Measurements from ENCODE around the gene LCT. TPM values are rescaled to one million over a fixed set of nuclear protein-coding genes. Genes with fewer than 3 reads are reported as not detected.

LCT gene
- total and polyA plus RNA-seq, 9 of the 15 experiments (the other 6 are each of a cell fraction or from before 2014, with no cell fraction given) = 0.01 to 0.04 (median 0.03) TPM; not detected in 4

DNA sequence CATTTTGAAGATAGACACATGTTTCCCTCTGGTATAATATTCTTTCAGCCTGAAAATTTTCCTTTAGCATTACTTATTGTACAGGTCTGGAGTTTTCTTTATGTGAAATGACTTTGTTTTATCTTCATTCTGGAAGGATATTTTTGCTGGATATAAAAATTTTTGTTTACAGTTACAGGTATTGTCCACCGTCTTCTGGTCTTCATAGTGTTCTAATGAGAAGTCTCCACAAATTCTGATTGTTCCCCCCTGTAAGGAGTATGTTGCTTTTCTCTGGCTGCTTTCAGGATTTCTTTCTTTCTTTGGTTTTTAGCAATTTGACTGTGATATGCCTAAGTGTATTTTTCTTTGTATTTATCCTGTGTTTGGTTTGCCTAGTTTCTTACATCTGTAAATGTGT lies 80.3 kb downstream of the LCT start:
- Histone ChIP-seq H3K36me3 (ENCODE audit: control insufficient read depth, insufficient read depth, low read length) (peaks cover 81% of the 10 kb centered on the region), H2AFZ (ENCODE audit: low read depth, low read length) (no peak overlapping the region), H3K27ac (ENCODE audit: extremely low read depth, low read depth, low read length) (no peak overlapping the region), H4K20me1 (replicated peaks; ENCODE audit: control insufficient read depth, insufficient read depth, low read length) (no peaks in the 10 kb centered on the region), H3K9ac (ENCODE audit: insufficient read depth in 1 of 2, low read depth in 2 of 2, low read length in 2 of 2) (no peak overlapping the region), H3K79me2 (ENCODE audit: control insufficient read depth, insufficient read depth, low read length) (peaks cover 4% of the 10 kb centered on the region; the same call in 1 of the 3 replicates), H3K4me3 (no peak overlapping the region), H3K4me2 (ENCODE audit: insufficient read depth, low read length) (no peak overlapping the region), H3K9me3 (replicated peaks; ENCODE audit: control insufficient read depth, insufficient read depth, low read depth, low read length) (peaks cover 8% of the 10 kb centered on the region; the same call in 1 of the 2 replicates), H3K27me3 (ENCODE audit: control insufficient read depth in 2 of 2, insufficient read depth in 2 of 2, low read length in 2 of 2) (no peaks in the 10 kb centered on the region), H3K9me1 (ENCODE audit: control insufficient read depth, insufficient read depth, low read length) (no peaks in the 10 kb centered on the region), H3K4me1 (replicated peaks in 1 of 2; ENCODE audit: control insufficient read depth in 2 of 2, insufficient read depth in 2 of 2, low read length in 2 of 2) (no peaks in the 10 kb centered on the region)
- ChIA-PET POLR2A (interaction anchor here (1.7 kb wide), 1 partner anchor 13 kb away, joined by 6 read pairs; no protein-coding TSS in a partner anchor), CTCF (ENCODE audit: low intra/inter-chr PET ratio) (no interaction called here)
- FAIRE-seq (no peak), ATAC-seq (peak; percentile 38; the same call in 1 of the 3 replicates), DNase-seq (ENCODE audit: extremely low read depth in 1 of 4, low spot score in 3 of 4) (no peak)
- BruUV-seq (replicated peaks) = no TSS peak
- intact Hi-C loops (cut with micrococcal nuclease) (no loop called here), in situ Hi-C loops (cut with MboI) (no loop called here)
- TF ChIP-seq ZEB2 (IDR thresholded peaks at IDR 0.05) = 0 out of 2 replicates have a peak, but pooled peaks have one; percentile 23
- TF ChIP-seq SMARCE1 (IDR thresholded peaks at IDR 0.05) = no peak
- TF ChIP-seq ZFP1 (CRISPR knock-in tag; IDR thresholded peaks at IDR 0.05) = peak; percentile 83
- peak; percentile 81 for TF ChIP-seq ZNF280A (IDR thresholded peaks at IDR 0.05; ENCODE audit: low read depth, partially characterized antibody)
- TF ChIP-seq TRIM28 (IDR thresholded peaks at IDR 0.05) = peak; percentile 81; the same call in 1 of the 2 replicates
- peak in 1 of 2 experiments; percentile 91; a peak in 1 of 3 replicates for TF ChIP-seq CBX3 (IDR thresholded peaks at IDR 0.05; ENCODE audit: borderline replicate concordance in 1 of 2, low read length in 2 of 2)
- TF ChIP-seq TRIM24 (IDR thresholded peaks at IDR 0.05) = peak; percentile 24 to 56; a peak in 2 of 4 replicates
- TF ChIP-seq FOSL1 (tag; conservative IDR thresholded peaks at IDR 0.05) = no peak
- WGBS (ENCODE audit: insufficient coverage, low coverage, missing lambda C conversion rate) = 87% methylated on average over 1 of the region's 1 CpG

Data from K562 (cell line).